Measurements from ENCODE around the gene TMEM54.

DNA sequence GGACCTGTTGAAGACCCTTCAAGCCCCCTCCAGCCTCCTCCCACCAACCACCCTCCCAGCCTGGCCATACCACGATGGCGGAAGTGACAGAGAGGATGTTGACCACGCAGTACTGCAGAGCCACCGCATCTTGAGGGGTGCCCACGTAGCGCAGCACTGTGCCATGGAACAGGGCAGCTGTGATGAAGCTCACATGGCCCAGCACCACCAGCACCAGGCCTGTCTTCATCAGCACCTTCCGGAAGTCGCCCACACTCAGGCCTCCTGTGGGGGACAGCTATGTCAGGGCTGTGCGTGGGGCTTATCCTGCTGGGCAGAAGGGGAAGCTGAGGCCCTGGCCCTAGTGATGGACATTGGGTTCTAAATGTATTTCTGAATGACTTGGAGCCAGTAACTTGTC lies 3.1 kb downstream of the TMEM54 start:
- TF ChIP-seq, protein P1, sequence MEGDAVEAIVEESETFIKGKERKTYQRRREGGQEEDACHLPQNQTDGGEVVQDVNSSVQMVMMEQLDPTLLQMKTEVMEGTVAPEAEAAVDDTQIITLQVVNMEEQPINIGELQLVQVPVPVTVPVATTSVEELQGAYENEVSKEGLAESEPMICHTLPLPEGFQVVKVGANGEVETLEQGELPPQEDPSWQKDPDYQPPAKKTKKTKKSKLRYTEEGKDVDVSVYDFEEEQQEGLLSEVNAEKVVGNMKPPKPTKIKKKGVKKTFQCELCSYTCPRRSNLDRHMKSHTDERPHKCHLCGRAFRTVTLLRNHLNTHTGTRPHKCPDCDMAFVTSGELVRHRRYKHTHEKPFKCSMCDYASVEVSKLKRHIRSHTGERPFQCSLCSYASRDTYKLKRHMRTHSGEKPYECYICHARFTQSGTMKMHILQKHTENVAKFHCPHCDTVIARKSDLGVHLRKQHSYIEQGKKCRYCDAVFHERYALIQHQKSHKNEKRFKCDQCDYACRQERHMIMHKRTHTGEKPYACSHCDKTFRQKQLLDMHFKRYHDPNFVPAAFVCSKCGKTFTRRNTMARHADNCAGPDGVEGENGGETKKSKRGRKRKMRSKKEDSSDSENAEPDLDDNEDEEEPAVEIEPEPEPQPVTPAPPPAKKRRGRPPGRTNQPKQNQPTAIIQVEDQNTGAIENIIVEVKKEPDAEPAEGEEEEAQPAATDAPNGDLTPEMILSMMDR (IDR thresholded peaks at IDR 0.05): no peak
- no peak for TF ChIP-seq POLR2A (IDR thresholded peaks at IDR 0.05)
